GM19025 (cell line): ENCODE results near the gene DLX6.

Experiments
- ATAC-seq: cut with Tn5 transposase; IDR thresholded peaks from one replicate; pipeline ENCODE4 v1.9.1; 2021; ENCODE audit warnings: mild to moderate bottlenecking, low read depth, moderate library complexity; ENCODE audit not compliant: unreplicated experiment

The DLX6 gene

GRCh38 chr7:97005183-97006054, at the start of gene DLX6:
DLX6 (plus strand) TSS chr7:97005553; CDS start chr7:97005978, 425 bp downstream.
- ATAC-seq = no peak

- ATAC-seq = no peak
These were observed 46.2 kb upstream of the DLX6 start for GRCh38 chr7:96959135-96959534.

- ATAC-seq = no peak
These were observed 43.0 kb upstream of the DLX6 start for GRCh38 chr7:96962221-96962885.

GRCh38 chr7:96968981-96969380, 36.4 kb upstream of the DLX6 start:
- no peak for ATAC-seq

DNA sequence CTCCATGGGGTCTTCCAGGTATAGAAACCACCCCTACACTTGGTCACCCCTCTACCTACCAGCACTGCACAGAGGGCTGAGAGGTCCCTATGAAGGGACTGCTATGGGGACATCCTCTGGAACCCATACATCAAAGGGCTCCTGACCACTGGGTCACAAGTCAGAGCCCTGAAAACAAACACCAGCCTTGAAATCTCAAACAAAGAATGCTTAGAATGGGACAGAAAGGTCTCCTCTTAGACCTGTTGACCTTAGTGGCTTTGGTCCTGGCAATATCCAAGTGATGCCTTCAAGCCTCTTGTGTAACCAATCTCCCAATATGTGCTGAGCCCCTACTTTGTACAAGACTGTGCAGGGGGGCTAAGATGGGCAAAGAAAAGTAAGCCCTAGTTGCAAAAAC, 34.6 kb upstream of the DLX6 start:
- no peak for ATAC-seq

DNA sequence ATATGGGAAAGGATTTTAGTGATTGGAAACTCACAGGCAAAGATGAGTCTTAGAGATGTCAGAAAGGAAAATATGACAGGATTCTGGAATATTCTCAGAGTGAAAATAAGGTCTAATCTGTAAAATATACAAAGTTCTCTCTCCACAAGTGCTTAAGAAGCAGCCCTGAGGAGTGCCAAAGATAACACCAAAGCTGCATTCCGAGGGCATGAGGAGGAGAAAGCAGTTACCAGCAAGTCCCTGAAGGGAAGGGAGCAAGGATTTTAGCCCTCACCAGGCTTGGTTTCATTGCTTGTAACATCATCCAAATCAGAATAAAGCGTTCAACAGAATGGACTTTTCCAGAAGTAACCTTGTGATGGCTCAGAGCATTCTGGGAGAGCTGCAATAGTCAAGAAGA, 31.4 kb upstream of the DLX6 start:
- ATAC-seq = no peak

GRCh38 chr7:96976106-96976505, 29.2 kb upstream of the DLX6 start:
- ATAC-seq = no peak

GRCh38 chr7:96977445-96977844, 27.9 kb upstream of the DLX6 start:
- no peak for ATAC-seq

DNA sequence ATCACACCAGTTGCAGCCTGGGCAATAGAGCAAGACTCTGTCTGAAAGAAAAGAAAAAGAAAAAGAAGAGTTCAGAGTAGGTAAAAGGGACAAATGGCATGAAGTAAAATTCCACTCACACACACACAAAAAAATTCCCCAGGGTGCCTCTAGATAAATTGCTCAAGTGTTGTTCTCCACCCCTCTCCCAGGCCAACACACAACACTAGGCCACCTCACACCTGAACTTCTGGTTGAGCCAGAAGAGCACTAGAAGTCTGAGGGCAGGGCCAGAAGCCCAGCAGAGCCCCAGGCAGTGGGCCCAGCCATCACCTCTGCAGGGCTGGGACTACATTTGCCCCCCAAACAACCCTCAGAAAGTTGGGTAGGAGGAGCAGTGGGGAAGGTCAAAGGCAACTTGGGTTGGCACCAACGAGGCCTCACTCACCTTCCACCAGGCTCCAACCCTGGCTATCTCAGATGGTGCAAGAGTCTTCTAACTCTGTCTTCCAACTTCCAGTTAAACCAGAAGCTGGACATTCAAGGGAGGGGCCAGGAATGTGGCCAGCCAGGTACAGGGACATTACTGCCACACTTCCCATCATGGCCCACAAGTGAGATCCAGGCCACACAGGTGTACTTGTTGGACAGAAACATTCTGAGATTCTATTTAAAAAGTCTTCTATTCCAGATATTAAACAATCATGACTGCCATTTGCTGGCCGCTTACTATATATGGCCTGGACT, 25.6 kb upstream of the DLX6 start:
- no peak for ATAC-seq

GRCh38 chr7:96982586-96982985, 22.8 kb upstream of the DLX6 start:
- ATAC-seq = no peak

DNA sequence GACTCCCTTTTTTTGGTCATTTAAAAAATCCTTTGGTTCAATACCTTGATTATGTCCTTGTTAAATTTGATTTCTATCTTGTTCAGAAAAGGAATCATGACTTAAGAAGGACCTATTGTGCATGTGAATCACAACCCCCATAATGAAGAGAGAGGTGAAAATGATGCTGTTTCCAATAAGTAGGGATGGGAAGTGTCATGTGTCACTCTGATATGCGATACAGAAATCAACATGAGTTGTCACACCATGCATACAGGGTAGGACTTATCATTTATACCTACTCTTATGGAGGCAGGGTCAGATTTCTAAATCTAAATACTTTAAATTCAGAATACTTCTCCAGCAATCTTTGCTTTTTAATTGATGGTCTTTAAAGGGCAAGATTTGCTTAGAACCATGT, 19.4 kb upstream of the DLX6 start:
- no peak for ATAC-seq

DNA sequence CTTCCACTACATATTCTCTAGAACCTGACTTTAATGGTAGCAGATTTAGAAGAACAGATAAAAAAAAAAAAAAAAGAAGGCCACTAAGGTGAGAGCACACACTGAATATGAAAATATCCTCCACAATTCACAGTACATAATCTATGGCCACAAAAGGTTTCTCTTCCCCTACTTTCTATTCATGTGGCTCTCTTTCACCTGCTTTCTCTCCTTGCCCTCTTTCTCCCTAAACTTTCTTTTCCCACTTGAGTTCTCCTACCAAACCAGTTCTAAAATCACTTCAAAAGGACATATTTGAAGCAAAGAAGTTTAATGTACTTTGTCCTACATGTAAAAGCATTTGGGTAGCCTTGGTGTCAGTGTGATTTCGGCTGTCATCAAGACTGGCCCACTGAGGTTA, 18.5 kb upstream of the DLX6 start:
- ATAC-seq = no peak

DNA sequence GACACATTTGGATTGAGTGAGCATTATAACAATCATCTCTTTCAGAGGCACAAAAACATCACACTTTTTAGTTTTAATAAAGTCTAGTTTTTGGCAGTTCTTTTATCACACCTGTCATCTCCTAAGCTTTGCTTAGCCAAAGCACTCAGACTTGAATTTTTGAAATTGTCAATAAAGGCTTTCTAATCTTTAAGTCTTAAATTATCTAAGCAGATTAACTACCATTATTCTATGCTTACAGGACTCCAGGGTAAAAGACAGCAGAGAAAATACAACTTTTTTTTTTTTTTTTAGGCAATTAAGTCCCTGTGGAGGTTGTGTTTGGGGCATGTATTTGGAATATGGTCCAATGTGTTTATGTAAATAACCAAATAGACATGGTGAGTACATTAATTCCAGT, 17.6 kb upstream of the DLX6 start:
- ATAC-seq = no peak

DNA sequence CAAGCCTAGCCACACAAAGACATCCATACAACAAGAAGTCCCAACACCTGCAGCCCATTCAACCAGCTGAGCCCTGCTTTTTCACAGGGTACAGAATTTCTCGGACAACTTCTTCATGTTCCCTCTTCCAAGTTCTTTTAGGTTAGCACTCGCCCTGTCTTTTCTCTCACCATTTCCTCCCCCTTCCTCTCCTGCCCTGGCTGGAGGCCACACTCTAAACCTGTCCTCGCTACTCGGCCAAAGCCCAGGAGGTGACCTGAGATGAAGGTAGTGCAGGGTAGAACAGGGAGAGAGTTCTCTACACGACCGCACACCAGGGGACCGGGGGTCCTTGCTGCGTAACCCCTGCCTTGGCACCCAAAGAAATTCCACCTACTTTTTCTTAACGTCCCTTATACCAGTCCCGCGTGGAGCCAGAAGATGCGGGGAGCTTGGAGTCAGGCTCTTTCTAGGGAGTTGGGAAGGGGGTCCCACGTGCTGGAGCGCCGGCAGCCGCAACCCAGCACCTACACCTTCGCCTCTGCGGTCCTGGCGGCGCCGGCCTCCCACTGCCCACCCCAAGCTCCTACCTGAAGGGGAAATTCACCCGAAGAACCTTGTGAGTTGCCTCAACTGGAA, 16.0 kb upstream of the DLX6 start:
- ATAC-seq = no peak

- ATAC-seq = no peak
These were observed 15.5 kb upstream of the DLX6 start for GRCh38 chr7:96989859-96990317.

DNA sequence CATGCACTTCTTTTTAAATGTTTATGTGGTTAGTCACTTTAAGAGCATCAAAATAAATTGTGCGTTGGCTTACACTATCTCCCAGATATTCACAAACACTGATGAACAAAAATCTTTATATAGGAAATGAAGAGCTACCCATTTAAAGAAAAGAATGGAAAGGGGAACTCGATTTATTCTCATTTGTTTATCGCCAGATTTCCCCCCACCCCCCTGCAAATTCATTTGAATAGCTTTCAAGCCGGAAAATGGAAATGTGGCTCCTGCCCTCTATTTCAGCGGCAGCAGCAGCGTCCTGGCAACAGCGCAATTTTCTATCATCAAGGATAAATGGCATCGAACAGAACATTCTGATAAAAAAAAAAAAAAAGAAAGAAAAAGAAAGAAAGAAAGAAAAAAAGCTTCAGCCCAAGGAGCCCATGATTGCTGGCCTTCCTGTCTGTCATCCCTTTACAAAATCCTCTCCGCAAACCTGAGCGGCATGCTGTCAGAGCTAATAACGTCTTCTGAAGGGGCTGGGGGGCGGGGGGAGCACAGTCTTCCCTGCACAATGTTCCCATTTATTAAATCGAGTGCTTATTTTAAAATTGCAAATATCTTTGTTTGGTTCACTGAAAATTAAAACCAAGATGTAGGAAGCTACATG, 13.7 kb upstream of the DLX6 start:
- no peak for ATAC-seq

DNA sequence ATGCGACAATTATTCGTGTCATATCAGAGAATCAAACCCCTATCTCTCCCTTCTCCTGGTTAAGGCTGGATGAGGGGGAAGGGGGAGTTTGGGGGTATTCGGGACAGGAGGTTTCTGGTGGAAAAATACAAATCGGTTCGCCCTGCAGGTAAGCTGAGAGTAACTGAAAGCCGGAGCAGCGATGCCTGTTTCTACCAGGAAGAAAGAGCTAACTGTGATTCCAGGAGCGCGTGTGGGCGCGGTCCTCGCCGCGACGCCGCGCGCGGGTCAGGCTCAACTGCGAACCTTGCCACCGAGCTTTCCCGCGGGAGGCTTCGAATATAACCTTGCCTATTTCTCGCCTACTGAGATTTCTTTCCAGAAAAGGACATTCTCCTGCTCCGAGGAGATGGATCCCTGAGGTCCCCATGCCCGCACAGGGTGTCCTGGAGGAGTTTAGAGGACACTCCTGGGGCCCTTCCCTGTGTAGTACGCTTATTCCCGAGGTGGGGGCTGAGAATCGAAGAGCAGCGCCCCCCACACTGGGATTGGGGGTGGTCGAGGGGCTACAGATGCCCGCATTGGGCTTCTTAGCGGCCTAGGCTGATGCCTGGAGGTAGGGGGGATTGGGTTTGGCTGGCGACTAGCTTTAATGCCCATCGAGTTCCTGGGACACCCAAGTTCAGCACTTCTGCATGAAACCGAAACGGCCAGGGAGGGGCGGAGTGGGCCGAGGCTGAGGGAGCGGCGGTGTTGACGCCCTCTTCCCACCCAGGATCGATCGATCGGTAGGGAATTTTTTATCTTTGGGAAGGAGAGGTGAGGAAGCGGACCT, 13.0 kb upstream of the DLX6 start:
- ATAC-seq = no peak

DNA sequence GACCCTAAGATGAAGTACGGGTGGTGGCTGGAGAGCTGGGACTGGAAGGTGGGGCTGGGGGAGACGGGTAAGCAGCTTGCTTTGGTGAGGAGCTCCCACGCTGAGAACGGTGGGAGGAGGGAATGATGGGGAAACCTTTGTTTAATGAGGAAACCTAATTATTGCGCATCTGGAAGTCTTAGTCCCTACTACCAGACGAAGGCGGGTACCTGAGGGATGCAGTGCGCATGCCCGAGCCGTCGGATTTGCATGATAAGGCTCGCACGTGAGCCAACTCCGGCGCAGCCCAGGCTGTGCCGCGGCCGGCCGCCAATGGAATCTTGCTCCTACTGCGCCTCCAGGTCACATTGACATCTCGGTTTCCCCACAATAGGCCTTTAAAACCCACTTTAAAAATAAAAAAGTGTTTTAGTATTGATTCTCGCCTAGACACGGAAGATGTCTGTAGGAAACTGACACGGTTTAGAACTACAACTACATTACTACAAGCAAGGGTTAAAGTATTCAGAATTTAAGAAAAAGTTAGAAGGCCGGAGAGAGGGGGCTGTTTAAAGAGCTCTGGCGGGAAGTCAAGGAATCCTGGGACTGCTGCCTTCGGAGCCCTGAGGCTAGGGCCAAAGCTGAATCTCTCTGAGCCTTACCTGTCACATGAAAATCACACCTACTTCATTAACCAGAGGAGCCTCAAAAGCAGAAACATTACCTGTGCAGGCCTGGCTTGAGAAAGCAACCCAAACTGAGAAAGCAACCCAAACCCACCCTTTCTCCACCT, 12.1 kb upstream of the DLX6 start:
- no peak for ATAC-seq

DNA sequence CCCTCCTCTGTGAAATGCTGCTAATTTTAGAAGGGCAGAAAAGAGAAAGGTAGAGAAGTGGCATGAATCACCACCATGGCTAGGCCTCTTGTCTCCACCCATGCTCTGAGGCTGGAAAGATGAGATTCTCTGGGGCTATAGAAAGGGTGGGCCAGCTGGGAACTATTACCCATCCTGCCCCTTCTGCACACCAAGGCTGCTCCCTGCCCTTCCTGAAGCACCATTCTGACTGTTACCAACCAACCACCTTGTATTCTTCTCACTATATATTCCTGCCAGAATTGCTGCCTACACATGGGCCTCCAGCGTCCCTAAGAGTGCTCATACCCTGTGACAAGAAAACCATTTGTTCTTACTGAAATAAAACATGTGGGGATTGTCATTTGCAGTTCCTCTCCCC, 11.4 kb upstream of the DLX6 start:
- no peak for ATAC-seq
